Muscle layer of colon (tissue), 2 donors: ENCODE results near the gene SCGB1A1.
A peak's percentile ranks its signal among the peaks of the same experiment; 100 is the strongest.

Experiments used
- H3K27ac ChIP-seq: one replicate; pipeline ENCODE4 v1.7.0; 2013; ENCODE audit warnings: low read depth, mild to moderate bottlenecking, low read length, moderate library complexity
- H3K27me3 ChIP-seq, 2 donors: one replicate each; pipeline ENCODE4 v1.7.0; 2013; ENCODE audit warnings: low read length in 2 of 2, mild to moderate bottlenecking in 2 of 2; ENCODE audit not compliant: insufficient read depth in 2 of 2, control insufficient read depth in 1 of 2
- H3K36me3 ChIP-seq: one replicate; pipeline ENCODE4 v1.7.0; 2013; ENCODE audit warnings: mild to moderate bottlenecking, low read length; ENCODE audit not compliant: insufficient read depth
- H3K4me1 ChIP-seq: one replicate; pipeline ENCODE4 v1.7.0; 2013; ENCODE audit warnings: mild to moderate bottlenecking, low read length; ENCODE audit not compliant: insufficient read depth
- H3K4me3 ChIP-seq, 2 donors: one replicate each; pipeline ENCODE4 v1.7.0; 2013; ENCODE audit warnings: low read length in 2 of 2, low read depth in 1 of 2, mild to moderate bottlenecking in 1 of 2, moderate library complexity in 1 of 2
- H3K9ac ChIP-seq: one replicate; pipeline ENCODE4 v1.7.0; 2013; ENCODE audit warnings: low read length
- H3K9me3 ChIP-seq: one replicate; pipeline ENCODE4 v1.7.0; 2013; ENCODE audit warnings: mild to moderate bottlenecking, low read length
- donor health status: abdominal sarcoma.
- donor health status: Adenocarcinoma of cecum.

Gene SCGB1A1

GRCh38 chr11:62472063-62472884 lies 53.4 kb downstream of the SCGB1A1 start:
- no peak overlapping the region for H3K4me3 ChIP-seq
- H3K27ac ChIP-seq = peak overlapping the region; percentile 61
- H3K36me3 ChIP-seq = no peaks in the 10 kb centered on the region
- no peaks in the 10 kb centered on the region for H3K9me3 ChIP-seq
- no peaks in the 10 kb centered on the region for H3K27me3 ChIP-seq
- peaks cover 11% of the 10 kb centered on the region for H3K4me1 ChIP-seq
- H3K9ac ChIP-seq = no peak overlapping the region
